ENCODE data around the gene MAP3K5. TPM values are rescaled to one million over a fixed set of nuclear protein-coding genes. Genes with fewer than 3 reads are reported as not detected.

The MAP3K5 gene
- total and polyA plus RNA-seq, 9 of the 15 experiments (the other 6 are each of a cell fraction or from before 2014, with no cell fraction given): 2.2 to 13.0 (median 9.9) TPM

GRCh38 chr6:136771306-136771705 lies 21.0 kb downstream of the MAP3K5 start:
- WGBS (ENCODE audit: insufficient coverage, low coverage, missing lambda C conversion rate): 49% methylated on average over 2 of the region's 2 CpGs
- peaks cover 0 to 26% of the 10 kb centered on the region in 2 experiments; a peak in 3 of 5 replicates for H3K4me1 ChIP-seq (replicated peaks in 1 of 2; ENCODE audit: control insufficient read depth in 2 of 2, insufficient read depth in 2 of 2, low read length in 2 of 2)
- BruUV-seq (replicated peaks): no TSS peak
- no peak overlapping the region for H3K4me3 ChIP-seq
- in situ Hi-C loops (cut with MboI) (no loop called here), intact Hi-C loops (cut with micrococcal nuclease) (no loop called here)
- no peaks in the 10 kb centered on the region for H3K36me3 ChIP-seq (ENCODE audit: control insufficient read depth, insufficient read depth, low read length)
- TF ChIP-seq, protein P1, sequence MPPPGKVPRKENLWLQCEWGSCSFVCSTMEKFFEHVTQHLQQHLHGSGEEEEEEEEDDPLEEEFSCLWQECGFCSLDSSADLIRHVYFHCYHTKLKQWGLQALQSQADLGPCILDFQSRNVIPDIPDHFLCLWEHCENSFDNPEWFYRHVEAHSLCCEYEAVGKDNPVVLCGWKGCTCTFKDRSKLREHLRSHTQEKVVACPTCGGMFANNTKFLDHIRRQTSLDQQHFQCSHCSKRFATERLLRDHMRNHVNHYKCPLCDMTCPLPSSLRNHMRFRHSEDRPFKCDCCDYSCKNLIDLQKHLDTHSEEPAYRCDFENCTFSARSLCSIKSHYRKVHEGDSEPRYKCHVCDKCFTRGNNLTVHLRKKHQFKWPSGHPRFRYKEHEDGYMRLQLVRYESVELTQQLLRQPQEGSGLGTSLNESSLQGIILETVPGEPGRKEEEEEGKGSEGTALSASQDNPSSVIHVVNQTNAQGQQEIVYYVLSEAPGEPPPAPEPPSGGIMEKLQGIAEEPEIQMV (tag; conservative IDR thresholded peaks at IDR 0.05; ENCODE audit: low read depth): peak; percentile 93
- TF ChIP-seq PRPF4 (IDR thresholded peaks at IDR 0.05; ENCODE audit: insufficient read depth, low read depth, low read length, poor library complexity, severe bottlenecking) (no peak), MEIS2 (IDR thresholded peaks at IDR 0.05; ENCODE audit: partially characterized antibody) (no peak), RFX1 (IDR thresholded peaks at IDR 0.05) (peak; percentile 58), ZNF263 (CRISPR knock-in tag; IDR thresholded peaks at IDR 0.05; ENCODE audit: borderline replicate concordance) (no peak), XRCC4 (IDR thresholded peaks at IDR 0.05; ENCODE audit: extremely low read depth, insufficient read depth, insufficient read length) (no peak)
- TF ChIP-seq, protein P2, sequence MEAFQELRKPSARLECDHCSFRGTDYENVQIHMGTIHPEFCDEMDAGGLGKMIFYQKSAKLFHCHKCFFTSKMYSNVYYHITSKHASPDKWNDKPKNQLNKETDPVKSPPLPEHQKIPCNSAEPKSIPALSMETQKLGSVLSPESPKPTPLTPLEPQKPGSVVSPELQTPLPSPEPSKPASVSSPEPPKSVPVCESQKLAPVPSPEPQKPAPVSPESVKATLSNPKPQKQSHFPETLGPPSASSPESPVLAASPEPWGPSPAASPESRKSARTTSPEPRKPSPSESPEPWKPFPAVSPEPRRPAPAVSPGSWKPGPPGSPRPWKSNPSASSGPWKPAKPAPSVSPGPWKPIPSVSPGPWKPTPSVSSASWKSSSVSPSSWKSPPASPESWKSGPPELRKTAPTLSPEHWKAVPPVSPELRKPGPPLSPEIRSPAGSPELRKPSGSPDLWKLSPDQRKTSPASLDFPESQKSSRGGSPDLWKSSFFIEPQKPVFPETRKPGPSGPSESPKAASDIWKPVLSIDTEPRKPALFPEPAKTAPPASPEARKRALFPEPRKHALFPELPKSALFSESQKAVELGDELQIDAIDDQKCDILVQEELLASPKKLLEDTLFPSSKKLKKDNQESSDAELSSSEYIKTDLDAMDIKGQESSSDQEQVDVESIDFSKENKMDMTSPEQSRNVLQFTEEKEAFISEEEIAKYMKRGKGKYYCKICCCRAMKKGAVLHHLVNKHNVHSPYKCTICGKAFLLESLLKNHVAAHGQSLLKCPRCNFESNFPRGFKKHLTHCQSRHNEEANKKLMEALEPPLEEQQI (IDR thresholded peaks at IDR 0.05): no peak
- H2AFZ ChIP-seq (ENCODE audit: low read depth, low read length): no peak overlapping the region
- H3K4me2 ChIP-seq (ENCODE audit: insufficient read depth, low read length): no peak overlapping the region
- ATAC-seq: no peak
- FAIRE-seq: no peak
- ChIA-PET POLR2A (interaction anchor here (0.6 to 0.7 kb wide), 2 partner anchors 9 to 26 kb away, joined by 3 to 4 read pairs; no protein-coding TSS in a partner anchor), CTCF (ENCODE audit: low intra/inter-chr PET ratio) (no interaction called here)
- H3K27ac ChIP-seq (ENCODE audit: extremely low read depth, low read depth, low read length): no peak overlapping the region
- H3K9me1 ChIP-seq (ENCODE audit: control insufficient read depth, insufficient read depth, low read length): no peaks in the 10 kb centered on the region
- peaks cover 93% of the 10 kb centered on the region for H3K79me2 ChIP-seq (ENCODE audit: control insufficient read depth, insufficient read depth, low read length)
- no peaks in the 10 kb centered on the region for H3K27me3 ChIP-seq (ENCODE audit: control insufficient read depth in 2 of 2, insufficient read depth in 2 of 2, low read length in 2 of 2)
- no peak overlapping the region for H3K9ac ChIP-seq (ENCODE audit: insufficient read depth in 1 of 2, low read depth in 2 of 2, low read length in 2 of 2)
- no peaks in the 10 kb centered on the region for H4K20me1 ChIP-seq (replicated peaks; ENCODE audit: control insufficient read depth, insufficient read depth, low read length)
- no peak for DNase-seq (ENCODE audit: extremely low read depth in 1 of 4, low spot score in 3 of 4)
- no peaks in the 10 kb centered on the region for H3K9me3 ChIP-seq (replicated peaks; ENCODE audit: control insufficient read depth, insufficient read depth, low read depth, low read length)
